MCF 10A (cell line): ENCODE measurements around the gene AUTS2. TPM values are rescaled to one million over a fixed set of nuclear protein-coding genes. Genes with fewer than 3 reads are reported as not detected.

Source experiments
- BruUV-seq: library from RNA; stranded (reverse); fragments of 400-500 nt; replicated peaks from 2 replicates; lab custom pipeline; 2021; lab: Mats Ljungman, UMichigan
- CTCF ChIA-PET: fragments of 300-600 bp; sonication (Branson Sonifier 250); formaldehyde crosslinking; extraction: SDS; loops from one replicate; lab custom pipeline; 2021; ENCODE audit warnings: antibody characterized with exemption, inconsistent platforms; lab: Yijun Ruan, JAX
- POLR2A ChIA-PET: fragments of 300-600, 350-650 bp; sonication (Branson Sonifier 250); formaldehyde crosslinking; extraction: SDS; loops from one replicate; lab custom pipeline; 2020; ENCODE audit warnings: antibody characterized with exemption, inconsistent platforms; lab: Yijun Ruan, JAX
- DNase-seq: peaks from one replicate; pipeline ENCODE4 v3.0.0-alpha.2; 2018; ENCODE audit not compliant: unreplicated experiment
- H3K27ac Mint-ChIP-seq: one replicate; pipeline ENCODE4 v1.8.0; 2022; ENCODE audit warnings: mild to moderate bottlenecking, low read depth, mixed read lengths; ENCODE audit not compliant: unreplicated experiment
- H3K27me3 Mint-ChIP-seq: one replicate; pipeline ENCODE4 v1.8.0; 2022; ENCODE audit warnings: mixed read lengths; ENCODE audit not compliant: insufficient read depth, unreplicated experiment
- H3K36me3 Mint-ChIP-seq: one replicate; pipeline ENCODE4 v1.8.0; 2022; ENCODE audit warnings: mild to moderate bottlenecking, moderate library complexity, mixed read lengths; ENCODE audit not compliant: insufficient read depth, unreplicated experiment
- H3K4me1 Mint-ChIP-seq: one replicate; pipeline ENCODE4 v1.8.0; 2022; ENCODE audit warnings: mixed read lengths; ENCODE audit not compliant: insufficient read depth, unreplicated experiment
- H3K4me3 Mint-ChIP-seq: one replicate; pipeline ENCODE4 v1.8.0; 2022; ENCODE audit warnings: mild to moderate bottlenecking, moderate library complexity, mixed read lengths; ENCODE audit not compliant: unreplicated experiment
- H3K9me3 Mint-ChIP-seq: one replicate; pipeline ENCODE4 v1.8.0; 2022; ENCODE audit warnings: mixed read lengths; ENCODE audit not compliant: unreplicated experiment
- intact Hi-C: fragments of 100-400 bp; cut with micrococcal nuclease; formaldehyde crosslinking; loops from 2 replicates; pipeline ENCODE4 v1.14.1; 2022
- total RNA-seq: library from RNA; stranded (reverse); gene quantifications from 2 replicates; pipeline ENCODE4 v1.2.3, GENCODE V29; 2022
- TF ChIP-seq, protein P1 (sequence below): fragments of 200-600 bp; IDR thresholded peaks from one replicate; pipeline ENCODE4 v1.8.0; 2022; ENCODE audit warnings: antibody characterized with exemption, mild to moderate bottlenecking; ENCODE audit not compliant: unreplicated experiment

Gene AUTS2
- total RNA-seq, 1 experiment from 2014 or later: 1.3 TPM

GRCh38 chr7:69625798-69626197, 27.5 kb downstream of the AUTS2 start:
- H3K27me3 Mint-ChIP-seq: no peaks in the 10 kb centered on the region
- no peak for DNase-seq
- no peak overlapping the region for H3K27ac Mint-ChIP-seq
- intact Hi-C loops: no loop called here
- H3K4me3 Mint-ChIP-seq: no peak overlapping the region
- peaks cover 8% of the 10 kb centered on the region for H3K9me3 Mint-ChIP-seq
- H3K4me1 Mint-ChIP-seq: no peaks in the 10 kb centered on the region
- TF ChIP-seq, protein P1, sequence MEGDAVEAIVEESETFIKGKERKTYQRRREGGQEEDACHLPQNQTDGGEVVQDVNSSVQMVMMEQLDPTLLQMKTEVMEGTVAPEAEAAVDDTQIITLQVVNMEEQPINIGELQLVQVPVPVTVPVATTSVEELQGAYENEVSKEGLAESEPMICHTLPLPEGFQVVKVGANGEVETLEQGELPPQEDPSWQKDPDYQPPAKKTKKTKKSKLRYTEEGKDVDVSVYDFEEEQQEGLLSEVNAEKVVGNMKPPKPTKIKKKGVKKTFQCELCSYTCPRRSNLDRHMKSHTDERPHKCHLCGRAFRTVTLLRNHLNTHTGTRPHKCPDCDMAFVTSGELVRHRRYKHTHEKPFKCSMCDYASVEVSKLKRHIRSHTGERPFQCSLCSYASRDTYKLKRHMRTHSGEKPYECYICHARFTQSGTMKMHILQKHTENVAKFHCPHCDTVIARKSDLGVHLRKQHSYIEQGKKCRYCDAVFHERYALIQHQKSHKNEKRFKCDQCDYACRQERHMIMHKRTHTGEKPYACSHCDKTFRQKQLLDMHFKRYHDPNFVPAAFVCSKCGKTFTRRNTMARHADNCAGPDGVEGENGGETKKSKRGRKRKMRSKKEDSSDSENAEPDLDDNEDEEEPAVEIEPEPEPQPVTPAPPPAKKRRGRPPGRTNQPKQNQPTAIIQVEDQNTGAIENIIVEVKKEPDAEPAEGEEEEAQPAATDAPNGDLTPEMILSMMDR: no peak
- CTCF ChIA-PET: interaction anchor here (0.6 to 0.7 kb wide), 2 partner anchors 182 to 1307 kb away, joined by 3 read pairs; no protein-coding TSS in a partner anchor
- POLR2A ChIA-PET: interaction anchor here (0.6 kb wide), 1 partner anchor 340 kb away, joined by 3 read pairs; no protein-coding TSS in a partner anchor
- BruUV-seq: no TSS peak
- no peaks in the 10 kb centered on the region for H3K36me3 Mint-ChIP-seq

DNA sequence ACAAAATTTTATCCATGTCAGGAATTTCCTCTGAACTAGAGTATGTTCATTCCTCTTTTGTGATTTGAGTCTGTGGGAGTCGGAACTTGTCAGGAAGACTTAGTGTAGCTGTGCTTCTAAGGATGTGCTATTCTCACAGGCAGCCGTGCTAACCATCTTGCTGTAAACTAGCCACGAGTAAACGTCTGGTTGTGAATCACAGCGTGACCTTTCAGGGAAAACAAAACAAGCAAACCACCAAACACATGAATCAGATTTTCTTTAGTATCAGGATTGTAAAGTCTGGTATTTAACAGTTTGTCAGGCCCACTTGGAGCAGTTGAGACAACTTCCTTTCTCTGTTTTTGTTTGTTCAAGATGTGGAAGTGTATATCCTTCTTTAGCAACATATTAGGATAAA, 32.0 kb downstream of the AUTS2 start:
- POLR2A ChIA-PET: no interaction called here
- Mint-ChIP-seq H3K4me1 (no peaks in the 10 kb centered on the region), H3K27me3 (no peaks in the 10 kb centered on the region), H3K4me3 (no peak overlapping the region), H3K27ac (no peak overlapping the region), H3K9me3 (peaks cover 16% of the 10 kb centered on the region), H3K36me3 (no peaks in the 10 kb centered on the region)
- CTCF ChIA-PET: no interaction called here
- no TSS peak for BruUV-seq
- intact Hi-C loops: no loop called here
- TF ChIP-seq, protein P1: no peak
- DNase-seq: no peak

GRCh38 chr7:69631131-69631530, 32.9 kb downstream of the AUTS2 start:
- Mint-ChIP-seq H3K36me3 (no peaks in the 10 kb centered on the region), H3K4me3 (no peak overlapping the region), H3K27ac (no peak overlapping the region), H3K27me3 (no peaks in the 10 kb centered on the region), H3K4me1 (no peaks in the 10 kb centered on the region), H3K9me3 (peaks cover 16% of the 10 kb centered on the region)
- ChIA-PET POLR2A (no interaction called here), CTCF (no interaction called here)
- no peak for DNase-seq
- TF ChIP-seq, protein P1: no peak
- BruUV-seq: no TSS peak
- intact Hi-C loops: no loop called here

GRCh38 chr7:69632280-69632679, 34.0 kb downstream of the AUTS2 start:
- Mint-ChIP-seq H3K9me3 (peaks cover 16% of the 10 kb centered on the region), H3K36me3 (no peaks in the 10 kb centered on the region), H3K27ac (no peak overlapping the region), H3K4me1 (no peaks in the 10 kb centered on the region), H3K27me3 (no peaks in the 10 kb centered on the region), H3K4me3 (no peak overlapping the region)
- ChIA-PET CTCF (no interaction called here), POLR2A (interaction anchor here (0.6 kb wide), 1 partner anchor 1105 kb away, joined by 3 read pairs; no protein-coding TSS in a partner anchor)
- no TSS peak for BruUV-seq
- intact Hi-C loops: no loop called here
- DNase-seq: no peak
- TF ChIP-seq, protein P1: no peak
